HG03045 (cell line): ENCODE results near the gene TSPAN13.

ENCODE experiments used
- ATAC-seq: cut with Tn5 transposase; IDR thresholded peaks from one replicate; pipeline ENCODE4 v1.9.1; 2021; ENCODE audit warnings: mild to moderate bottlenecking, moderate library complexity; ENCODE audit not compliant: unreplicated experiment

Gene TSPAN13

GRCh38 chr7:16753102-16753931 is at the start of gene TSPAN13:
Gene TSPAN13 (plus strand): TSS chr7:16753755. CDS start chr7:16753968, 213 bp downstream.
- ATAC-seq, result peak; percentile 89

GRCh38 chr7:16708511-16708910 is 45.0 kb upstream of the TSPAN13 start:
- ATAC-seq, result no peak

- no peak for ATAC-seq
Observed at GRCh38 chr7:16708980-16709379, 44.6 kb upstream of the TSPAN13 start.

- no peak for ATAC-seq
Observed at GRCh38 chr7:16710651-16711050, 42.9 kb upstream of the TSPAN13 start.

GRCh38 chr7:16711730-16712129 is 41.8 kb upstream of the TSPAN13 start:
- no peak for ATAC-seq

GRCh38 chr7:16712916-16713315 is 40.6 kb upstream of the TSPAN13 start:
- no peak for ATAC-seq

GRCh38 chr7:16715928-16716327 is 37.6 kb upstream of the TSPAN13 start:
- ATAC-seq, result no peak

- no peak for ATAC-seq
Observed at GRCh38 chr7:16718111-16718656, 35.4 kb upstream of the TSPAN13 start.

- ATAC-seq, result no peak
Observed at GRCh38 chr7:16719699-16720098, 33.9 kb upstream of the TSPAN13 start.

GRCh38 chr7:16721541-16721940 is 32.0 kb upstream of the TSPAN13 start:
- no peak for ATAC-seq

- ATAC-seq, result no peak
Observed at GRCh38 chr7:16724344-16724743, 29.2 kb upstream of the TSPAN13 start.

- no peak for ATAC-seq
Observed at GRCh38 chr7:16726189-16726588, 27.4 kb upstream of the TSPAN13 start.

- no peak for ATAC-seq
Observed at GRCh38 chr7:16727736-16728135, 25.8 kb upstream of the TSPAN13 start.

GRCh38 chr7:16728811-16729210 is 24.7 kb upstream of the TSPAN13 start:
- ATAC-seq, result no peak

- ATAC-seq, result no peak
Observed at GRCh38 chr7:16729541-16729940, 24.0 kb upstream of the TSPAN13 start.

- no peak for ATAC-seq
Observed at GRCh38 chr7:16730937-16731336, 22.6 kb upstream of the TSPAN13 start.

GRCh38 chr7:16732828-16733227 is 20.7 kb upstream of the TSPAN13 start:
- ATAC-seq, result no peak

GRCh38 chr7:16734148-16734726 is 19.3 kb upstream of the TSPAN13 start:
- no peak for ATAC-seq

GRCh38 chr7:16735020-16735419 is 18.5 kb upstream of the TSPAN13 start:
- no peak for ATAC-seq

- ATAC-seq, result no peak
Observed at GRCh38 chr7:16738011-16738688, 15.4 kb upstream of the TSPAN13 start.

- no peak for ATAC-seq
Observed at GRCh38 chr7:16739863-16740622, 13.5 kb upstream of the TSPAN13 start.
